Psoas muscle (tissue), 8 donors: ENCODE results near the gene NOD2. TPM values are rescaled to one million over a fixed set of nuclear protein-coding genes. Genes with fewer than 3 reads are reported as not detected.

Source experiments
- ATAC-seq, 4 donors: fragments of 200-7000 bp; cut with Tn5 transposase; one replicate each; pipeline ENCODE4 v1.9.1; 2020; ENCODE audit warnings: moderate library complexity in 3 of 4, mild to moderate bottlenecking in 2 of 4
- DNase-seq, 2 donors: peaks; one replicate each; pipeline ENCODE4 v3.0.0-alpha.2; 2020
- H3K27ac ChIP-seq: fragments of 200-600 bp; one replicate; pipeline ENCODE4 v1.8.0; 2022
- H3K27me3 ChIP-seq, 3 donors: fragments of 200-600 bp in 1 of 3; one replicate each; pipeline versions ENCODE4 v1.6.1 to v1.8.0; 2013 to 2022; ENCODE audit warnings: low read length in 2 of 3, mild to moderate bottlenecking in 2 of 3, moderate library complexity in 1 of 3; ENCODE audit not compliant: insufficient read depth in 3 of 3
- H3K36me3 ChIP-seq, 2 donors: fragments of 200-600 bp in 1 of 2; one replicate each; pipeline versions ENCODE4 v1.6.1 to v1.8.0; 2013 to 2022; ENCODE audit warnings: low read depth in 1 of 2, mild to moderate bottlenecking in 1 of 2, moderate library complexity in 1 of 2; ENCODE audit not compliant: insufficient read depth in 1 of 2
- H3K4me1 ChIP-seq: fragments of 200-600 bp; one replicate; pipeline ENCODE4 v1.8.0; 2022
- H3K4me3 ChIP-seq: fragments of 200-600 bp; one replicate; pipeline ENCODE4 v1.8.0; 2022; ENCODE audit warnings: mild to moderate bottlenecking
- H3K9me3 ChIP-seq: fragments of 200-600 bp; one replicate; pipeline ENCODE4 v1.8.0; 2022
- WGBS, 3 donors: extraction: QIAGEN DNeasy Blood & Tissue Kit; methylation state at CpG; one replicate each; pipeline versions ENCODE4 v1.1.6 to v1.1.7; 2013; 5-methylcytosine and 5-hydroxymethylcytosine counted together
- intact Hi-C, 2 donors: fragments of 100-400 bp; cut with DNase I; formaldehyde crosslinking; loops; one replicate each; pipeline versions ENCODE4 v1.11.0 to v1.14.2; 2022
- polyA plus RNA-seq, 3 donors: library from polyadenylated mRNA; stranded (reverse); fragments of 200-250 nt; gene quantifications; one replicate each; pipeline ENCODE4 v1.2.3, GENCODE V29; 2013
- total RNA-seq, 4 donors: library from RNA; stranded (reverse); fragmentation: NEBNext Ultra II Directional in 2 of 4; extraction: Animal tissue kit (Norgen Biotek cat#: 25700) in 2 of 4; gene quantifications; one replicate each; pipeline versions ENCODE4 v1.2.1 to v1.2.4, GENCODE V29; 2021 to 2023
- TF ChIP-seq, protein P1 (sequence below): fragments of 200-600 bp; IDR thresholded peaks from one replicate; pipeline ENCODE4 v1.8.0; 2022; ENCODE audit warnings: antibody characterized with exemption
- donor health status: healthy with polysubstance abuse.
- donor health status: DM: no; HTN: no; CAD: no; lungs with moderate emphysema.
- donor health status: Bipolar disorder and iron deficiency.
- donor health status: healthy.
- donor health status: DM: yes; HTN: yes; CAD: no.
- donor health status: DM: no; HTN: no; CAD: no.
- donor health status: DM: no; HTN: no; CAD: no.
- donor health status: DM: yes; HTN: yes; CAD: no.

Gene NOD2
- total and polyA plus RNA-seq, 7 donors = 0.07 to 0.74 (median 0.25) TPM

DNA sequence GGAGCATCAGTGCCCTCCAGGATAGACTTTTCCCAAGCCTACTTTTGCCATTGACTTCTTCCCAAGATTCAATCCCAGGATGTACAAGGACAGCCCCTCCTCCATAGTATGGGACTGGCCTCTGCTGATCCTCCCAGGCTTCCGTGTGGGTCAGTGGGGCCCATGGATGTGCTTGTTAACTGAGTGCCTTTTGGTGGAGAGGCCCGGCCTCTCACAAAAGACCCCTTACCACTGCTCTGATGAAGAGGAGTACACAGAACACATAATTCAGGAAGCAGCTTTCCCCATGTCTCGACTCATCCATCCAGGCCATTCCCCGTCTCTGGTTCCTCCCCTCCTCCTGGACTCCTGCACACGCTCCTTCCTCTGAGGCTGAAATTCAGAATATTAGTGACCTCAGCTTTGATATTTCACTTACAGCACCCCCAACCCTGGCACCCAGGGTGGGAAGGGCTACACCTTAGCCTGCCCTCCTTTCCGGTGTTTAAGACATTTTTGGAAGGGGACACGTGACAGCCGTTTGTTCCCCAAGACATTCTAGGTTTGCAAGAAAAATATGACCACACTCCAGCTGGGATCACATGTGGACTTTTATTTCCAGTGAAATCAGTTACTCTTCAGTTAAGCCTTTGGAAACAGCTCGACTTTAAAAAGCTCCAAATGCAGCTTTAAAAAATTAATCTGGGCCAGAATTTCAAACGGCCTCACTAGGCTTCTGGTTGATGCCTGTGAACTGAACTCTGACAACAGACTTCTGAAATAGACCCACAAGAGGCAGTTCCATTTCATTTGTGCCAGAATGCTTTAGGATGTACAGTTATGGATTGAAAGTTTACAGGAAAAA, 38.8 kb downstream of the NOD2 start:
- Histone ChIP-seq H3K36me3 (no peaks in the 10 kb centered on the region), H3K4me3 (no peak overlapping the region), H3K27me3 (no peaks in the 10 kb centered on the region), H3K4me1 (no peaks in the 10 kb centered on the region), H3K9me3 (no peaks in the 10 kb centered on the region), H3K27ac (no peak overlapping the region)
- TF ChIP-seq, protein P1, sequence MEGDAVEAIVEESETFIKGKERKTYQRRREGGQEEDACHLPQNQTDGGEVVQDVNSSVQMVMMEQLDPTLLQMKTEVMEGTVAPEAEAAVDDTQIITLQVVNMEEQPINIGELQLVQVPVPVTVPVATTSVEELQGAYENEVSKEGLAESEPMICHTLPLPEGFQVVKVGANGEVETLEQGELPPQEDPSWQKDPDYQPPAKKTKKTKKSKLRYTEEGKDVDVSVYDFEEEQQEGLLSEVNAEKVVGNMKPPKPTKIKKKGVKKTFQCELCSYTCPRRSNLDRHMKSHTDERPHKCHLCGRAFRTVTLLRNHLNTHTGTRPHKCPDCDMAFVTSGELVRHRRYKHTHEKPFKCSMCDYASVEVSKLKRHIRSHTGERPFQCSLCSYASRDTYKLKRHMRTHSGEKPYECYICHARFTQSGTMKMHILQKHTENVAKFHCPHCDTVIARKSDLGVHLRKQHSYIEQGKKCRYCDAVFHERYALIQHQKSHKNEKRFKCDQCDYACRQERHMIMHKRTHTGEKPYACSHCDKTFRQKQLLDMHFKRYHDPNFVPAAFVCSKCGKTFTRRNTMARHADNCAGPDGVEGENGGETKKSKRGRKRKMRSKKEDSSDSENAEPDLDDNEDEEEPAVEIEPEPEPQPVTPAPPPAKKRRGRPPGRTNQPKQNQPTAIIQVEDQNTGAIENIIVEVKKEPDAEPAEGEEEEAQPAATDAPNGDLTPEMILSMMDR = no peak
- intact Hi-C loops = no loop called here
- WGBS, 3 donors = 53 to 73% (median 64%) methylated on average over 10 of the region's 10 CpGs
- DNase-seq (no peak), ATAC-seq (no peak)

DNA sequence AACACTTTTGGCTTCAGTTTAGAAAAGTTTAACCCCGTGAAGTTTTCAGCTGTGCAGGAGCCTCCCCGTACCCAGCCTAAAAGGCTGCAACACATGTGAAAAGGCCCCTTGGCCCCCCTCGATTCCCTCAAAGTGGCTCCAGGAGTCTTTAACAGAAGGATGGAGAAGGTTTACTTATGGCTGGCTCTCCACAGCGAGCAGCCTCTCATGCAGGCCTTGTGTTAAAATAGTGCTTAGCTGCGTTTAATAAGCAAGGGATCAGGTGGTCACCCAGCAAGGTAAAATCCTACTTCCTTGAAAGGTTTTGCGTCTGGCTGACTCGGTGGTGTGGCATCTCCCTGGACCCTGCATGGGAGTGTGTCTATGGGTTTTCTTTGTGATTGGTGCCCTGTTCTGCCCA, 40.1 kb downstream of the NOD2 start:
- ATAC-seq (no peak), DNase-seq (no peak)
- Histone ChIP-seq H3K4me3 (no peak overlapping the region), H3K36me3 (no peaks in the 10 kb centered on the region), H3K9me3 (no peaks in the 10 kb centered on the region), H3K27me3 (no peaks in the 10 kb centered on the region), H3K27ac (no peak overlapping the region), H3K4me1 (no peaks in the 10 kb centered on the region)
- intact Hi-C loops = no loop called here
- WGBS, 3 donors = 91 to 93% (median 92%) methylated on average over 7 of the region's 7 CpGs
- TF ChIP-seq, protein P1 = no peak

DNA sequence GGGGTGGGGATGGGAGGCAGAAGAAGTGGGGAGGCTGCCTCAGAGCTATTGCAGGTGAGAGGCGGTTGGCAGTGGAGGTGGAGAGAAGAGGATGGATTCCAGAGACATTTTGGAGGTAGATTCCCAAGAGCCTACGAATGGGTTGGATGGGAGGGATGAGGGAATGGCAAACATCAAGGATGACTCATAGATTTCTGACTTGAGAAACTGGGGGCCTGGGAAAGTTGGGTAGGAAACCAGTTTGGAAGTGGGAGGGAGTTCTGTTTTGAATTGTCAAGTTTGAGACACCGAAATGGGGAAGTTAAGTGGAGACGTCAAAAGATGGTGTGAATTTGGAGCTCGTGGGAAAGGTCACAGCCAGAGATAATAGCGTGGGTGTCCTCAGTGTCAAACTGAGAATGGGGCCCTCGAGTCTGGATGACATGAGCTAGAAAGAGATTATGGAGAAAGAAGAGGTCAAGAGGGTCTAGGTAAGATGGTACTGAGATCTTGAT, 42.3 kb downstream of the NOD2 start:
- no peaks in the 10 kb centered on the region for H3K9me3 ChIP-seq
- intact Hi-C loops = no loop called here
- no peaks in the 10 kb centered on the region for H3K36me3 ChIP-seq
- no peaks in the 10 kb centered on the region for H3K27me3 ChIP-seq
- H3K4me1 ChIP-seq = no peaks in the 10 kb centered on the region
- H3K4me3 ChIP-seq = no peak overlapping the region
- TF ChIP-seq, protein P1 = no peak
- 82 to 88% (median 84%) methylated on average over 7 of the region's 7 CpGs for WGBS, 3 donors
- DNase-seq = no peak
- ATAC-seq = no peak
- no peak overlapping the region for H3K27ac ChIP-seq

DNA sequence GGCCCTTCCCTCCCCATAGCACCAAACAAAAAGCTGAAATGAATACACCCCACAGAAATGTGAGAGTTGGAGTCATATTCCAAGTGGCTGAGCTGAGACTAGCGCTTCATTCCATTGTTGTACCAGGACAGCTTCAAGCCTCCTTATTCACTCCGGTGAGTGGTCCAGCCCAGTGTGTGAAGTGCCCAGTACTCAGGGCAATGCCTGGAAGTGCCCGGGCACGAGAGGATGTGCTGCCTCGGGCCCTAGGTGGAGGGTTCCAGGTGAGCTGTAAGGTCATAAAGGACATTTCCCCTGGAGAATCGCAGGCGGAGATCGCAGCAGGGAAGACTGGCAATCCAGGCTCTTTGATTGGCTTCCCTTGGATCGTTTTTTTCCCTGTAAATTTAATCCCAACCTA, 43.0 kb downstream of the NOD2 start:
- H3K4me1 ChIP-seq = no peaks in the 10 kb centered on the region
- 77 to 81% (median 80%) methylated on average over 9 of the region's 9 CpGs for WGBS, 3 donors
- H3K27ac ChIP-seq = no peak overlapping the region
- H3K9me3 ChIP-seq = no peaks in the 10 kb centered on the region
- no peaks in the 10 kb centered on the region for H3K27me3 ChIP-seq
- intact Hi-C loops = no loop called here
- no peak for ATAC-seq
- TF ChIP-seq, protein P1 = no peak
- no peaks in the 10 kb centered on the region for H3K36me3 ChIP-seq
- H3K4me3 ChIP-seq = no peak overlapping the region
- DNase-seq = no peak
